NT2/D1 (cell line): ENCODE results near the gene PHLPP1.

Source experiments
- SUZ12 ChIP-seq: IDR thresholded peaks from 2 replicates; pipeline ENCODE4 v1.6.1; 2011; ENCODE audit not compliant: insufficient read length, insufficient read depth; ENCODE audit errors: extremely low read depth
- YY1 ChIP-seq: IDR thresholded peaks from 2 replicates; pipeline ENCODE4 v1.6.1; 2011; ENCODE audit not compliant: insufficient read length, insufficient read depth
- ZNF274 ChIP-seq: IDR thresholded peaks from 2 replicates; pipeline ENCODE4 v1.6.1; 2011; ENCODE audit warnings: mild to moderate bottlenecking, low read depth, low read length

DNA sequence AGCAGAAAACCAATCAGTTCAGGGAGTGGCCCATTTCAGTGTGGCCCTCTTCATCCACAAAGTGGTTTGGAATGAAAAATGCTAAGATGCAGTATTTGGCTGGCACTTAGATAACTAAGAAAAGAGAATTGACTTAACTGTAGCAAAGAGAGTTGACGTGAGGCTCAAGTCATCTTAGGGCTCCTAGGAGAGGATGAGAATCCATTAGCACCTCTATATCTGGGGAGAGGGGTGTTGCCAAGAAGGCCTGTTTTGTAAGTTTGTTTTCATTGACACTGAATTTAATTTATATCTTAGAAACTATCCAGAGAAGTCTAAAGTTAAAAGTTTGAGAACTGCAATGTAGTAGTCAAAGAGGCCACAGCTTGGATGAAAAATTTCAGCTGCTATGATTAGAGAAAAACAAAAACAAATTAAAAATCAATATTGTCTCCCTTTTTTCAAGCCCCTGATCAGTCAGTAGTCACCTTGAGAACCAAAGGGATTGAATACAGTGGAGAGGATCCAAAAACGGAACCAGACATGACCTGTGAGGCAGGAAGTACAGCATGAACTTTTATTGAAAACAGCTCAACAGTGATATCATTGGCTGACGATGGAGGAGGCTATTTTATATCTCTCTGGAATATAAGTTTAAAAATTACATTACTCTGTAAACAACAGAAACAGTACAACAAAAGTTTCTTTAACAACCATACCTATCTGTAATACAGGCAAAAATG, 52.7 kb downstream of the PHLPP1 start:
- TF ChIP-seq SUZ12 (no peak), YY1 (no peak), ZNF274 (no peak)
